Spleen (tissue), 11 donors: Measurements from ENCODE around the gene CDC5L. TPM values are rescaled to one million over a fixed set of nuclear protein-coding genes. Genes with fewer than 3 reads are reported as not detected.
A peak's percentile ranks its signal among the peaks of the same experiment; 100 is the strongest.

Experiments
- DNase-seq: peaks from one replicate; pipeline ENCODE4 v3.0.0-alpha.2; 2020
- H3K27ac ChIP-seq, 8 donors: fragments of 200-600 bp; sonication (generic) in 7 of 8; 1 replicate in 4 of 8; 2 replicates in 4 of 8; pipeline versions ENCODE4 v1.5.0 to v1.8.0; 2016 to 2021; ENCODE audit warnings: inconsistent platforms in 4 of 8, mild to moderate bottlenecking in 4 of 8, moderate library complexity in 1 of 8
- H3K27me3 ChIP-seq, 7 donors: fragments of 200-600 bp; sonication (generic) in 6 of 7; replicated peaks in 1 of 7; 1 replicate in 4 of 7; 2 replicates in 3 of 7; pipeline versions ENCODE4 v1.5.0 to v1.8.0; 2016 to 2021; ENCODE audit warnings: inconsistent platforms in 3 of 7, mild to moderate bottlenecking in 1 of 7
- H3K36me3 ChIP-seq, 6 donors: fragments of 200-600 bp; sonication (generic) in 5 of 6; 1 replicate in 4 of 6; 2 replicates in 2 of 6; pipeline versions ENCODE4 v1.5.0 to v1.8.0; 2016 to 2021; ENCODE audit warnings: inconsistent platforms in 2 of 6
- H3K4me1 ChIP-seq, 6 donors: fragments of 200-600 bp; sonication (generic) in 5 of 6; 1 replicate in 3 of 6; 2 replicates in 3 of 6; pipeline versions ENCODE4 v1.5.0 to v1.8.0; 2016 to 2021; ENCODE audit warnings: inconsistent platforms in 3 of 6
- H3K4me3 ChIP-seq, 8 donors: fragments of 200-600 bp; sonication (generic) in 7 of 8; 1 replicate in 4 of 8; 2 replicates in 4 of 8; pipeline versions ENCODE4 v1.5.0 to v1.8.0; 2016 to 2021; ENCODE audit warnings: inconsistent platforms in 4 of 8, mild to moderate bottlenecking in 4 of 8, moderate library complexity in 2 of 8
- H3K9me3 ChIP-seq, 8 donors: fragments of 200-600 bp; sonication (generic) in 7 of 8; 1 replicate in 4 of 8; 2 replicates in 4 of 8; pipeline versions ENCODE4 v1.5.0 to v1.8.0; 2016 to 2021; ENCODE audit warnings: inconsistent platforms in 4 of 8
- CTCF ChIP-seq, 11 experiments: fragments of 200-600 bp in 7 of 11; fragments of 450-650 bp in 4 of 11; sonication (generic) in 4 of 11; IDR thresholded peaks in 8 of 11; conservative IDR thresholded peaks in 3 of 11; 1 replicate in 7 of 11; 2 replicates in 4 of 11; pipeline versions ENCODE4 v1.4.0 to v1.8.0; 2016 to 2021; ENCODE audit warnings: antibody characterized with exemption in 11 of 11, inconsistent platforms in 4 of 11, mild to moderate bottlenecking in 1 of 11
- POLR2A ChIP-seq, 3 donors: fragments of 450-650 bp; IDR thresholded peaks; one replicate each; pipeline ENCODE4 v1.5.1; 2017; ENCODE audit warnings: antibody characterized with exemption in 3 of 3, mild to moderate bottlenecking in 1 of 3
- POLR2AphosphoS5 ChIP-seq, 3 donors: sonication (generic); formaldehyde crosslinking; IDR thresholded peaks; one replicate each; pipeline ENCODE4 v1.5.1; 2017; ENCODE audit warnings: antibody characterized with exemption in 3 of 3
- WGBS, 5 donors: extraction: QIAGEN DNeasy Blood & Tissue Kit in 3 of 5; methylation state at CpG; one replicate each; pipeline versions ENCODE4 v1.1.5 to v1.1.7; 2013 to 2018; 5-methylcytosine and 5-hydroxymethylcytosine counted together
- intact Hi-C: fragments of 100-400 bp; cut with DNase I; formaldehyde crosslinking; loops from one replicate; pipeline ENCODE4 v1.15.0; 2023; ENCODE audit warnings: low total_unique reads
- polyA plus RNA-seq, 3 donors: library from polyadenylated mRNA; stranded (reverse); fragments of 200-250 nt; gene quantifications; one replicate each; pipeline ENCODE4 v1.2.1, GENCODE V29; 2013
- total RNA-seq, 7 donors: library from RNA; depleted of rRNA in 3 of 7; stranded (reverse); fragments of >200 nt in 3 of 7; fragmentation: NEBNext Ultra II Directional in 4 of 7; extraction: Animal tissue kit (Norgen Biotek cat#: 25700) in 4 of 7; gene quantifications; one replicate each; pipeline versions ENCODE4 v1.1.0 to v1.2.1, GENCODE V29; 2016 to 2021
- donor health status: healthy with polysubstance abuse.
- donor health status: DM: no; HTN: no; CAD: no; lungs with moderate emphysema.
- donor health status: DM: no; HTN: no; CAD: no.
- donor health status: Bipolar disorder and iron deficiency.
- donor health status: healthy.
- donor health status: DM: no; HTN: no; CAD: no.
- donor health status: DM: yes; HTN: yes; CAD: no.

CDC5L gene
- total and polyA plus RNA-seq, 10 donors = 5.3 to 20.3 (median 18.1) TPM

GRCh38 chr6:44381739-44382138 is 5.8 kb upstream of the CDC5L start:
- DNase-seq = no peak
- Histone ChIP-seq H3K9me3 (no peaks in the 10 kb centered on the region), H3K27me3 (no peaks in the 10 kb centered on the region), H3K4me3 (no peak overlapping the region), H3K27ac (peak overlapping the region in 4 of 8 donors; percentile 3 to 57 (median 56)), H3K4me1 (peaks cover 0 to 15% (median 4%) of the 10 kb centered on the region in 6 donors), H3K36me3 (no peaks in the 10 kb centered on the region)
- WGBS, 5 donors = 35 to 78% (median 49%) methylated on average over 2 of the region's 2 CpGs
- intact Hi-C loops = no loop called here
- TF ChIP-seq POLR2A (IDR thresholded peaks at IDR 0.05) (no peak), POLR2AphosphoS5 (IDR thresholded peaks at IDR 0.05) (peak in 1 of 3 donors; percentile 75), CTCF (IDR thresholded peaks at IDR 0.05 in 8 of 11, conservative IDR thresholded peaks at IDR 0.05 in 3 of 11) (no peak)

- H3K36me3 ChIP-seq = peaks cover 0 to 14% (median 2%) of the 10 kb centered on the region in 6 donors
- peak overlapping the region in 6 of 8 donors; percentile 70 to 97 (median 79) for H3K4me3 ChIP-seq
- no peak for DNase-seq
- 67 to 82% (median 70%) methylated on average over 6 of the region's 6 CpGs for WGBS, 5 donors
- H3K4me1 ChIP-seq = peaks cover 22 to 44% (median 36%) of the 10 kb centered on the region in 6 donors
- peak overlapping the region in 7 of 8 donors; percentile 96 to 99 (median 98) for H3K27ac ChIP-seq
- TF ChIP-seq POLR2AphosphoS5 (IDR thresholded peaks at IDR 0.05) (no peak), CTCF (IDR thresholded peaks at IDR 0.05 in 8 of 11, conservative IDR thresholded peaks at IDR 0.05 in 3 of 11) (no peak), POLR2A (IDR thresholded peaks at IDR 0.05) (no peak)
- H3K9me3 ChIP-seq = no peaks in the 10 kb centered on the region
- intact Hi-C loops = no loop called here
- H3K27me3 ChIP-seq = no peaks in the 10 kb centered on the region
These were observed 1.1 kb upstream of the CDC5L start for GRCh38 chr6:44386364-44386928.

- 7 to 18% (median 10%) methylated on average over 8 of the region's 8 CpGs for WGBS, 5 donors
- Histone ChIP-seq H3K4me3 (peak overlapping the region; percentile 56 to 97 (median 79)), H3K36me3 (peaks cover 0 to 19% (median 6%) of the 10 kb centered on the region in 6 donors), H3K4me1 (peaks cover 22 to 45% (median 37%) of the 10 kb centered on the region in 6 donors), H3K9me3 (no peaks in the 10 kb centered on the region), H3K27ac (peak overlapping the region; percentile 92 to 99 (median 98)), H3K27me3 (no peaks in the 10 kb centered on the region)
- no peak for TF ChIP-seq CTCF (IDR thresholded peaks at IDR 0.05 in 8 of 11, conservative IDR thresholded peaks at IDR 0.05 in 3 of 11)
- no peak for TF ChIP-seq POLR2AphosphoS5 (IDR thresholded peaks at IDR 0.05)
- TF ChIP-seq POLR2A (IDR thresholded peaks at IDR 0.05) = no peak
- no peak for DNase-seq
- intact Hi-C loops = no loop called here
These were observed 569 bp upstream of the CDC5L start for GRCh38 chr6:44386929-44387345.

GRCh38 chr6:44388135-44388487 is 605 bp downstream of the CDC5L start:
- Histone ChIP-seq H3K36me3 (peaks cover 0 to 31% (median 17%) of the 10 kb centered on the region in 6 donors), H3K27me3 (no peaks in the 10 kb centered on the region), H3K4me1 (peaks cover 22 to 47% (median 34%) of the 10 kb centered on the region in 6 donors), H3K4me3 (peak overlapping the region; percentile 56 to 97 (median 79)), H3K27ac (peak overlapping the region; percentile 92 to 99 (median 98)), H3K9me3 (no peaks in the 10 kb centered on the region)
- intact Hi-C loops = no loop called here
- no peak for DNase-seq
- 0 to 1% (median 1%) methylated on average over 3 to 10 of the region's 10 CpGs for WGBS, 5 donors
- TF ChIP-seq POLR2A (IDR thresholded peaks at IDR 0.05) = no peak
- no peak for TF ChIP-seq POLR2AphosphoS5 (IDR thresholded peaks at IDR 0.05)
- no peak for TF ChIP-seq CTCF (IDR thresholded peaks at IDR 0.05 in 8 of 11, conservative IDR thresholded peaks at IDR 0.05 in 3 of 11)
